ENCODE data around the gene GRIK1. TPM values are rescaled to one million over a fixed set of nuclear protein-coding genes. Genes with fewer than 3 reads are reported as not detected.

Gene GRIK1
- total and polyA plus RNA-seq, 12 donors = not detected

GRCh38 chr21:29583424-29583924 lies 356.3 kb downstream of the GRIK1 start:
- no peak overlapping the region for H3K4me3 ChIP-seq
- no peak for TF ChIP-seq CTCF (IDR thresholded peaks at IDR 0.05)
- no peak for ATAC-seq
- 66 to 77% methylated on average over 2 of the region's 2 CpGs for WGBS, 2 donors
- no peaks in the 10 kb centered on the region for H3K36me3 ChIP-seq
- H3K27ac ChIP-seq = no peak overlapping the region
- H3K27me3 ChIP-seq = no peaks in the 10 kb centered on the region
- H3K9me3 ChIP-seq = no peaks in the 10 kb centered on the region
- DNase-seq = no peak
- intact Hi-C loops (cut with DNase I) = no loop called here
- H3K4me1 ChIP-seq = no peaks in the 10 kb centered on the region

GRCh38 chr21:29582855-29583254 lies 356.9 kb downstream of the GRIK1 start:
- ATAC-seq (no peak), DNase-seq (no peak)
- TF ChIP-seq CTCF (IDR thresholded peaks at IDR 0.05) = no peak
- no peaks in the 10 kb centered on the region for H3K36me3 ChIP-seq
- no peak overlapping the region for H3K27ac ChIP-seq
- H3K9me3 ChIP-seq = no peaks in the 10 kb centered on the region
- no peak overlapping the region for H3K4me3 ChIP-seq
- no peaks in the 10 kb centered on the region for H3K4me1 ChIP-seq
- no peaks in the 10 kb centered on the region for H3K27me3 ChIP-seq
- 93 to 96% methylated on average over 5 of the region's 5 CpGs for WGBS, 2 donors
- intact Hi-C loops (cut with DNase I) = no loop called here

GRCh38 chr21:29581393-29581792 lies 358.4 kb downstream of the GRIK1 start:
- H3K9me3 ChIP-seq = no peaks in the 10 kb centered on the region
- WGBS, 2 donors = 87 to 90% methylated on average over 5 of the region's 5 CpGs
- TF ChIP-seq CTCF (IDR thresholded peaks at IDR 0.05) = no peak
- intact Hi-C loops (cut with DNase I) = no loop called here
- no peak overlapping the region for H3K27ac ChIP-seq
- H3K4me1 ChIP-seq = no peaks in the 10 kb centered on the region
- H3K36me3 ChIP-seq = no peaks in the 10 kb centered on the region
- H3K4me3 ChIP-seq = no peak overlapping the region
- no peak for DNase-seq
- no peak for ATAC-seq
- no peaks in the 10 kb centered on the region for H3K27me3 ChIP-seq

GRCh38 chr21:29580732-29581285 lies 359.0 kb downstream of the GRIK1 start:
- Histone ChIP-seq H3K9me3 (no peaks in the 10 kb centered on the region), H3K4me3 (no peak overlapping the region), H3K27me3 (no peaks in the 10 kb centered on the region), H3K4me1 (no peaks in the 10 kb centered on the region), H3K27ac (no peak overlapping the region), H3K36me3 (no peaks in the 10 kb centered on the region)
- intact Hi-C loops (cut with DNase I) = no loop called here
- ATAC-seq (no peak), DNase-seq (no peak)
- no peak for TF ChIP-seq CTCF (IDR thresholded peaks at IDR 0.05)
- WGBS, 2 donors = 90 to 92% methylated on average over 5 of the region's 5 CpGs

All from heart right ventricle (tissue), 16 donors.